HG03469 (cell line): Measurements from ENCODE around the gene RBM7.

Experiments used
- ATAC-seq: cut with Tn5 transposase; IDR thresholded peaks from one replicate; pipeline ENCODE4 v1.9.1; 2021; ENCODE audit warnings: mild to moderate bottlenecking, moderate library complexity, moderate number of reproducible peaks; ENCODE audit not compliant: unreplicated experiment

Gene RBM7

DNA sequence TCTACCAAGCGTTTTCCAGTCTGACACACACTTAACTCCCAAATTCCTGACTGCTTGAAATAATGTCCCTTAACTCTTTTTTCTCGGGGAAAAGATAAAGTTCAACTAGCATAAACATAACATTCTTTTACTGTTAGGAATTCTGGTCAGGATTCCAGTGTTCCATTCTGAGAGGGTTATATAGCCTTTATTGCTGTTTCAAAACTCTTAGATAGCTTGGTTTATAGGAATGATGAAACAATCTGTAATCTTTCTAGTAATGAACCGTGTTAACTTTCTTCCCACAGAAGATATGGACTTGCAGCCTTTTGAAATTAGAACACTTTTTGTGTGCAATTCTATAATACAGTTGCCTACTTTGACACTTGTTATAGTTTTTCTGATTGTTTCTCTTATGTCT is 47.4 kb downstream of the RBM7 start:
- ATAC-seq = no peak

- no peak for ATAC-seq
Observed at GRCh38 chr11:114448749-114449482, 48.5 kb downstream of the RBM7 start.

- no peak for ATAC-seq
Observed at GRCh38 chr11:114449845-114450244, 49.4 kb downstream of the RBM7 start.

GRCh38 chr11:114452399-114452798 is 51.9 kb downstream of the RBM7 start:
- ATAC-seq = no peak
